Gastroesophageal sphincter (tissue), 4 donors: ENCODE measurements around the gene NR3C2. TPM values are rescaled to one million over a fixed set of nuclear protein-coding genes. Genes with fewer than 3 reads are reported as not detected.

Experiments
- ATAC-seq: fragments of 150-250 bp; one replicate; pipeline ENCODE4 v1.9.1; 2016; ENCODE audit warnings: mild to moderate bottlenecking, moderate library complexity
- H3K27ac ChIP-seq, 4 donors: fragments of 200-600 bp; sonication (generic) in 3 of 4; 1 replicate in 3 of 4; 2 replicates in 1 of 4; pipeline ENCODE4 v1.5.1; 2016 to 2019
- H3K27me3 ChIP-seq: fragments of 200-600 bp; sonication (generic); one replicate; pipeline ENCODE4 v1.5.1; 2019
- H3K36me3 ChIP-seq, 2 donors: fragments of 200-600 bp; sonication (generic); one replicate each; pipeline ENCODE4 v1.5.1; 2019; ENCODE audit warnings: control low read depth in 1 of 2
- H3K4me1 ChIP-seq, 3 donors: fragments of 200-600 bp; sonication (generic); 1 replicate in 2 of 3; 2 replicates in 1 of 3; pipeline ENCODE4 v1.5.1; 2016 to 2019; ENCODE audit warnings: control low read depth in 2 of 3
- H3K4me3 ChIP-seq, 2 donors: fragments of 200-600 bp; sonication (generic); one replicate each; pipeline ENCODE4 v1.5.1; 2019; ENCODE audit warnings: mild to moderate bottlenecking in 1 of 2, moderate library complexity in 1 of 2
- H3K9me3 ChIP-seq, 3 donors: fragments of 200-600 bp; sonication (generic); one replicate each; pipeline ENCODE4 v1.5.1; 2017 to 2019; ENCODE audit warnings: control low read depth in 2 of 3
- EP300 ChIP-seq: sonication (generic); formaldehyde crosslinking; IDR thresholded peaks from one replicate; pipeline ENCODE4 v1.6.1; 2017; ENCODE audit warnings: antibody characterized with exemption, mild to moderate bottlenecking
- POLR2A ChIP-seq, 2 donors: fragments of 450-650 bp; IDR thresholded peaks; one replicate each; pipeline ENCODE4 v1.6.1; 2017; ENCODE audit warnings: antibody characterized with exemption in 2 of 2, mild to moderate bottlenecking in 2 of 2, moderate library complexity in 1 of 2
- POLR2AphosphoS5 ChIP-seq: sonication (generic); formaldehyde crosslinking; IDR thresholded peaks from one replicate; pipeline ENCODE4 v1.6.1; 2017; ENCODE audit warnings: antibody characterized with exemption
- WGBS, 2 donors: methylation state at CpG; one replicate each; pipeline ENCODE4 v1.1.5; 2018; ENCODE audit warnings: low coverage in 1 of 2; 5-methylcytosine and 5-hydroxymethylcytosine counted together
- total RNA-seq, 4 donors: library from RNA; depleted of rRNA; stranded (reverse); fragments of >200 nt; gene quantifications; one replicate each; pipeline ENCODE4 v1.1.0, GENCODE V29; 2016
- TF ChIP-seq, protein P1 (sequence below), 4 experiments: fragments of 200-600 bp in 2 of 4; fragments of 450-650 bp in 2 of 4; sonication (generic) in 1 of 4; IDR thresholded peaks; one replicate each; pipeline ENCODE4 v1.5.1; 2017 to 2019; ENCODE audit warnings: antibody characterized with exemption in 4 of 4, mild to moderate bottlenecking in 2 of 4, moderate library complexity in 2 of 4

The NR3C2 gene
- total RNA-seq, 4 donors from 2014 or later: 11.6 to 15.9 (median 13.9) TPM

DNA sequence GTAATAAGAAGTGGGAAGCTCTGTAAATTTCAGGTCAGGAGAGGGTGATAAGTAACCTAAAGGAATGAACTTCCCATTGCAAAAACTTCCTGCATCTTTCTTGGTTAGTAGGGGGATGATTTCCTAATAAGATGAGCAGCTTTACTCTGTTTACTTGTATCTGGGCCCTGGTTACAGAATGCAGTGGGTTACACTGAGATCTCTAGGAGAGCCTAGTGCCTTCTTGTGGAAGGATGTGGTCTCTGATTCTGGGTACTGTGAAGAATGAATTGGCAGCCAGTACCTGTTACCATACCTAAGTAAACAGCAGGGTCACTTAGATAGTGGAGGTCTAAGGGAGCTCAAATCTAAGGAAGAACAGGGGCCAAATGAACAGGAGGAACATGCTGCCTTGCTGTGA is 389.8 kb downstream of the NR3C2 start:
- no peak overlapping the region for H3K27ac ChIP-seq
- TF ChIP-seq POLR2AphosphoS5 (no peak), POLR2A (IDR thresholded peaks at IDR 0.05) (no peak), EP300 (no peak)
- TF ChIP-seq, protein P1, sequence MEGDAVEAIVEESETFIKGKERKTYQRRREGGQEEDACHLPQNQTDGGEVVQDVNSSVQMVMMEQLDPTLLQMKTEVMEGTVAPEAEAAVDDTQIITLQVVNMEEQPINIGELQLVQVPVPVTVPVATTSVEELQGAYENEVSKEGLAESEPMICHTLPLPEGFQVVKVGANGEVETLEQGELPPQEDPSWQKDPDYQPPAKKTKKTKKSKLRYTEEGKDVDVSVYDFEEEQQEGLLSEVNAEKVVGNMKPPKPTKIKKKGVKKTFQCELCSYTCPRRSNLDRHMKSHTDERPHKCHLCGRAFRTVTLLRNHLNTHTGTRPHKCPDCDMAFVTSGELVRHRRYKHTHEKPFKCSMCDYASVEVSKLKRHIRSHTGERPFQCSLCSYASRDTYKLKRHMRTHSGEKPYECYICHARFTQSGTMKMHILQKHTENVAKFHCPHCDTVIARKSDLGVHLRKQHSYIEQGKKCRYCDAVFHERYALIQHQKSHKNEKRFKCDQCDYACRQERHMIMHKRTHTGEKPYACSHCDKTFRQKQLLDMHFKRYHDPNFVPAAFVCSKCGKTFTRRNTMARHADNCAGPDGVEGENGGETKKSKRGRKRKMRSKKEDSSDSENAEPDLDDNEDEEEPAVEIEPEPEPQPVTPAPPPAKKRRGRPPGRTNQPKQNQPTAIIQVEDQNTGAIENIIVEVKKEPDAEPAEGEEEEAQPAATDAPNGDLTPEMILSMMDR (IDR thresholded peaks at IDR 0.05): no peak
- no peak for ATAC-seq

DNA sequence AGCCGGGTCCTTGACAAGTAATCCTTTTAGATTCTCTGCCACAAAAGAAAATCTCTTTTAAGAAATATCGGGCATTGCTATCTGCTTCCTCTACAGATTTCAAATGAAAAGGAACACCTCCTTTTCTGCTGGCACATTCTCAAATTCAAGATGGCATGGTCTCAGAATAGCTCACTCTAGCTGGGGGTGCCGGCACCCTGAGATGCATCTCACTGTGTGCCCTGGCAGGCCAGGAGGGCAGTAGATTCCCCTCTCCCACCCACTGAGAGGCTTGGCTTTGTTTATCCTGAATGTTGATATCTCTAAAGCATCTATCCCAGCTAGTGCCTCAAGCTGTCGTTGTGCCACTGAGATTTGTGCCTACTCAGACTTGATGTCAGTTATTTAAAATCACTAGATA is 390.8 kb downstream of the NR3C2 start:
- TF ChIP-seq POLR2AphosphoS5 (no peak), POLR2A (IDR thresholded peaks at IDR 0.05) (no peak), EP300 (no peak)
- TF ChIP-seq, protein P1 (IDR thresholded peaks at IDR 0.05): no peak
- WGBS, 2 donors: 84 to 89% methylated on average over 4 of the region's 4 CpGs
- Histone ChIP-seq H3K27ac (no peak overlapping the region), H3K36me3 (peaks cover 0 to 48% of the 10 kb centered on the region in 2 donors), H3K4me1 (peaks cover 0 to 59% (median 6%) of the 10 kb centered on the region in 3 donors), H3K27me3 (no peaks in the 10 kb centered on the region), H3K4me3 (no peak overlapping the region), H3K9me3 (no peaks in the 10 kb centered on the region)
- no peak for ATAC-seq

More for the DNA sequence above, 389.8 kb downstream of the NR3C2 start:
- no peaks in the 10 kb centered on the region for H3K27me3 ChIP-seq
- no peak overlapping the region for H3K4me3 ChIP-seq
- no peaks in the 10 kb centered on the region for H3K9me3 ChIP-seq
- peaks cover 0 to 38% of the 10 kb centered on the region in 2 donors for H3K36me3 ChIP-seq
- peaks cover 0 to 69% (median 6%) of the 10 kb centered on the region in 3 donors for H3K4me1 ChIP-seq

DNA sequence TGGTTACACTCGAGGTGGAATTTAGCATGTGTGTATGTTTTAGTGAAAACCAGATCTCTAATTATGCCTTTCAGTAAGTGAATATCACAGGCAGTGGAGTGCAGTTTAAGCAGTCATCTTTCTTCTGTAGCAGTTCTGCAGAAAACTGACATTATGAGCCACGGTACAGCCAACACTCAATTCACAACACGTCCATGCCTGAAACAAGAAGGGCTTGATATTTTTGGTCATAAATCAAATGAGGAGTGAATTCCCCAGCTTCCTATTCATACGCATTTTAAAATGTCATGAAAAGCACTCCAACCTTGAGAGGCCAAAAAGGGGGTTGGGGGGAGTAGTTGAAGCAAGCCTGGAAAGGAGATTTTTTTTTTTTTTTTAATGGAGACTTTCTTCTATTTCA is 393.6 kb downstream of the NR3C2 start:
- H3K27ac ChIP-seq: no peak overlapping the region
- no peaks in the 10 kb centered on the region for H3K27me3 ChIP-seq
- H3K36me3 ChIP-seq: peaks cover 0 to 40% of the 10 kb centered on the region in 2 donors
- TF ChIP-seq POLR2A (IDR thresholded peaks at IDR 0.05) (no peak), EP300 (no peak), POLR2AphosphoS5 (no peak)
- TF ChIP-seq, protein P1 (IDR thresholded peaks at IDR 0.05): no peak
- 14 to 31% methylated on average over 4 of the region's 4 CpGs for WGBS, 2 donors
- H3K9me3 ChIP-seq: no peaks in the 10 kb centered on the region
- no peak overlapping the region for H3K4me3 ChIP-seq
- H3K4me1 ChIP-seq: peaks cover 0 to 56% (median 6%) of the 10 kb centered on the region in 3 donors
- ATAC-seq: no peak

DNA sequence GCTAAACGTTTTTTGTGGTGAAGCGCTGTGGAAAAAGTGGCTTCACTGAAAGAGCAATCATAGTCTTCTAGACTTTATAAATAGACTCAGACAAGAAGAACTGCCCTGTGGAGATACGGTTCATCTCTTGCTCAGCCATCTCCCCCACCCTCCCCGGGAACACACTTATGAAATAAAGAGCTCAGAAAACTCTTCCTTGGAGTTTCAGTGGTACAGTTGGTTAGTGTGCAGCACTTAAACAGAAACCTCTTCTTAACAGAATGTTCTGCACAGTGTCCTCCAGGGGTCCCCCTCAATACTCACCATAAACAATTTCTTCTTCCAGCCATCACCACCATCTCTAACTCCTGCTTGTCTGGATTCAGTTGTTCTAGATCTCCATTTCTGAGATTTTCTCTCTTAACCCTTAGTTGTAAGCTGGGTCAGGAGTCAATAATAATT is 397.3 kb downstream of the NR3C2 start:
- no peak overlapping the region for H3K4me3 ChIP-seq
- peaks cover 0 to 32% of the 10 kb centered on the region in 2 donors for H3K36me3 ChIP-seq
- H3K4me1 ChIP-seq: peaks cover 0 to 52% (median 0%) of the 10 kb centered on the region in 3 donors
- no peak for ATAC-seq
- 60 to 69% methylated on average over 1 to 4 of the region's 4 CpGs for WGBS, 2 donors
- no peak overlapping the region for H3K27ac ChIP-seq
- TF ChIP-seq, protein P1 (IDR thresholded peaks at IDR 0.05): no peak
- TF ChIP-seq POLR2AphosphoS5 (no peak), POLR2A (IDR thresholded peaks at IDR 0.05) (no peak), EP300 (no peak)
- H3K9me3 ChIP-seq: no peaks in the 10 kb centered on the region
- H3K27me3 ChIP-seq: no peaks in the 10 kb centered on the region

DNA sequence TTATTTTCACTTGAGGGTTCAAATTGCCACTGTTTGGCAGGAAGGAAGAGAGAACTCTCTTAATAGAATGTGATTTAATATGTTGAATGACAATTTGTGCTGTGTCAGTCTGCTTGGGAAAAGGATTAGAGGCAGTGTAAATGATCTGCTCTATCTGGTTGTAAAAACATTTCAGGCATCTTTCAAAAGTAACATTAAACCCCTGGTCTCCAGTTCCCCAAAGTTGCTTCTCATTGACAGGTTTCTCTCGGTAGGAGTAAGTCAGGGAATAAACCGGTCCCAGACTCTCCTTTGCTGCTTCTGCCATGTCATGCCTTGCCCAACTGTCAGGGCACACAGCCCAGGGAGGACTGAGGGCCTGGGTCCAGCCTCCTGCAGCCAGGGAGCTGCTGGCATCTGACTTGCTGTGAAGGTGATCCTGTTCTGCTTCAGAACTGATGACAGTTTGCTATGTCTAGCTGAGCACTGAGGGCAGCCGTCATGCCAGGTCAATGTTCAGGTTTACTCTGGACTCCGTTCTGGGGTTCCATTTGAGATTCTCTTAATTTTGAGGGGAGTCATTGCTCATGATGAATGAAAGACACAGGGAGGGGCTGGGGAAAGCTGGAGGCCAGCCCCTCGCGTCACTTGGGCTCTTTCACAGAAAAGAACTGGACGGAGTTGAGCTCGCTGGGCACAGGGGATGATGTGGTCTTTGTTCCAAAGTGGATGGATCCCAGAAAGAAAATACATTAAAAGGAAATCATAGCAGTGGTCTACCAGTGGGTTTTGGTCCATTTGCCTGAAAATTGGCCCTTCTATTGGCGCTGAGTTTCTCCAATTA is 397.9 kb downstream of the NR3C2 start:
- H3K27ac ChIP-seq: no peak overlapping the region
- peak; percentile 34 for ATAC-seq
- 61 to 71% methylated on average over 5 to 7 of the region's 9 CpGs for WGBS, 2 donors

More for the DNA sequence above, 397.9 kb downstream of the NR3C2 start:
- Histone ChIP-seq H3K9me3 (no peaks in the 10 kb centered on the region), H3K27me3 (no peaks in the 10 kb centered on the region), H3K36me3 (peaks cover 0 to 30% of the 10 kb centered on the region in 2 donors), H3K4me3 (no peak overlapping the region), H3K4me1 (peaks cover 0 to 58% (median 0%) of the 10 kb centered on the region in 3 donors)
- no peak for TF ChIP-seq EP300
- TF ChIP-seq, protein P1 (IDR thresholded peaks at IDR 0.05): no peak
- TF ChIP-seq POLR2A (IDR thresholded peaks at IDR 0.05): no peak
- no peak for TF ChIP-seq POLR2AphosphoS5
